IMR-90 (cell line): ENCODE results near the gene ANKDD1B. TPM values are rescaled to one million over a fixed set of nuclear protein-coding genes. Genes with fewer than 3 reads are reported as not detected.
A peak's percentile ranks its signal among the peaks of the same experiment; 100 is the strongest.

ENCODE experiments used
- ATAC-seq: fragments of 200-7000 bp; cut with Tn5 transposase; 2 replicates; pipeline ENCODE4 v1.9.1; 2020; ENCODE audit warnings: low read depth, mild to moderate bottlenecking, moderate library complexity
- BruUV-seq: library from RNA; stranded (reverse); fragments of 400-500 nt; replicated peaks from 2 replicates; lab custom pipeline; 2021; lab: Mats Ljungman, UMichigan
- CTCF ChIA-PET: fragments of 300-600 bp; formaldehyde crosslinking; extraction: SDS; loops from one replicate; lab custom pipeline; 2021; ENCODE audit warnings: antibody characterized with exemption; lab: Yijun Ruan, JAX
- POLR2A ChIA-PET: fragments of 300-600 bp; sonication (Branson Sonifier 250); formaldehyde crosslinking; loops from one replicate; lab custom pipeline; 2022; ENCODE audit warnings: antibody characterized with exemption; ENCODE audit not compliant: unreplicated experiment; lab: Charles Lee
- DNase-seq: peaks from one replicate; pipeline ENCODE4 v3.0.0; 2013
- H2AFZ ChIP-seq: replicated peaks from 2 replicates; pipeline ENCODE3; 2013; ENCODE audit warnings: low read length, mild to moderate bottlenecking; ENCODE audit not compliant: poor library complexity
- H2AK5ac ChIP-seq: 2 replicates; pipeline ENCODE4 v1.6.1; 2013; ENCODE audit warnings: low read depth, low read length, inconsistent platforms
- H2AK9ac ChIP-seq: replicated peaks from 2 replicates; pipeline ENCODE3; 2013; ENCODE audit warnings: mild to moderate bottlenecking, low read depth, low read length, moderate library complexity; ENCODE audit not compliant: poor library complexity
- H2BK120ac ChIP-seq: 2 replicates; pipeline ENCODE4 v1.6.1; 2013; ENCODE audit warnings: low read depth, low read length, inconsistent platforms
- H2BK15ac ChIP-seq: 3 replicates; pipeline ENCODE4 v1.6.1; 2013; ENCODE audit warnings: low read depth, low read length, inconsistent platforms
- H2BK20ac ChIP-seq: 2 replicates; pipeline ENCODE4 v1.6.1; 2013; ENCODE audit warnings: low read depth, mild to moderate bottlenecking, inconsistent platforms, low read length, moderate library complexity
- H2BK5ac ChIP-seq: 2 replicates; pipeline ENCODE4 v1.6.1; 2013; ENCODE audit warnings: mild to moderate bottlenecking, low read depth, low read length, inconsistent platforms; ENCODE audit not compliant: poor library complexity, severe bottlenecking
- H3K14ac ChIP-seq: replicated peaks from 2 replicates; pipeline ENCODE4 v1.6.1; 2013; ENCODE audit warnings: low read depth, low read length, inconsistent platforms
- H3K18ac ChIP-seq: 2 replicates; pipeline ENCODE4 v1.6.1; 2013; ENCODE audit warnings: low read depth, low read length, control low read depth
- H3K23ac ChIP-seq: 2 replicates; pipeline ENCODE4 v1.6.1; 2013; ENCODE audit warnings: low read depth, low read length, inconsistent platforms
- H3K27ac ChIP-seq: 2 replicates; pipeline ENCODE4 v1.5.1; 2013; ENCODE audit warnings: mild to moderate bottlenecking, control low read depth, low read length; ENCODE audit not compliant: insufficient read depth
- H3K27me3 ChIP-seq: 2 replicates; pipeline ENCODE4 v1.6.1; 2013; ENCODE audit warnings: low read length; ENCODE audit not compliant: control insufficient read depth, insufficient read depth
- H3K36me3 ChIP-seq: 2 replicates; pipeline ENCODE4 v1.6.1; 2013; ENCODE audit warnings: low read length, mixed read lengths; ENCODE audit not compliant: control insufficient read depth, insufficient read depth
- H3K4ac ChIP-seq: 2 replicates; pipeline ENCODE4 v1.6.1; 2013; ENCODE audit warnings: low read depth, low read length, inconsistent platforms
- H3K4me1 ChIP-seq: 2 replicates; pipeline ENCODE4 v1.6.1; 2013; ENCODE audit warnings: low read length, mixed read lengths; ENCODE audit not compliant: control insufficient read depth, insufficient read depth
- H3K4me2 ChIP-seq: 2 replicates; pipeline ENCODE4 v1.6.1; 2013; ENCODE audit warnings: low read depth, mild to moderate bottlenecking, control low read depth, low read length, moderate library complexity
- H3K4me3 ChIP-seq: 2 replicates; pipeline ENCODE4 v1.5.1; 2013; ENCODE audit warnings: low read depth, mild to moderate bottlenecking, control low read depth, low read length, moderate library complexity; ENCODE audit not compliant: insufficient read depth
- H3K56ac ChIP-seq: 2 replicates; pipeline ENCODE4 v1.6.1; 2013; ENCODE audit warnings: low read length, inconsistent platforms; ENCODE audit not compliant: insufficient read depth; ENCODE audit errors: extremely low read depth
- H3K79me1 ChIP-seq, 2 experiments: 2 replicates each; pipeline ENCODE4 v1.6.1; 2013; ENCODE audit warnings: low read length in 2 of 2, inconsistent platforms in 1 of 2, low read depth in 1 of 2
- H3K9ac ChIP-seq: 2 replicates; pipeline ENCODE4 v1.6.1; 2013; ENCODE audit warnings: low read depth, low read length, control low read depth
- H3K9me1 ChIP-seq: 2 replicates; pipeline ENCODE4 v1.6.1; 2013; ENCODE audit warnings: low read length, inconsistent platforms; ENCODE audit not compliant: insufficient read depth
- H3K9me3 ChIP-seq: 2 replicates; pipeline ENCODE4 v1.6.1; 2013; ENCODE audit warnings: low read length; ENCODE audit not compliant: control insufficient read depth, insufficient read depth
- H4K20me1 ChIP-seq: 2 replicates; pipeline ENCODE4 v1.6.1; 2013; ENCODE audit warnings: low read length, inconsistent platforms; ENCODE audit not compliant: insufficient read depth
- H4K5ac ChIP-seq: 2 replicates; pipeline ENCODE4 v1.6.1; 2013; ENCODE audit warnings: mild to moderate bottlenecking, low read depth, low read length, control low read depth
- H4K8ac ChIP-seq, 2 experiments: 2 replicates each; pipeline ENCODE4 v1.6.1; 2013; ENCODE audit warnings: low read depth in 2 of 2, low read length in 2 of 2, control low read depth in 1 of 2, inconsistent platforms in 1 of 2
- H4K91ac ChIP-seq: 2 replicates; pipeline ENCODE4 v1.6.1; 2013; ENCODE audit warnings: low read depth, low read length, inconsistent platforms; ENCODE audit not compliant: insufficient read depth
- CEBPB ChIP-seq: IDR thresholded peaks from 2 replicates; pipeline ENCODE4 v1.6.1; 2012; ENCODE audit warnings: low read depth, low read length, improper control_type of control experiment
- CHD1 ChIP-seq: IDR thresholded peaks from 2 replicates; pipeline ENCODE4 v1.6.1; 2012; ENCODE audit warnings: low read depth, low read length, improper control_type of control experiment
- ELK1 ChIP-seq: fragments of 150-350 bp; IDR thresholded peaks from 2 replicates; pipeline ENCODE4 v1.6.1; 2016; ENCODE audit warnings: low read depth, mild to moderate bottlenecking, low read length, moderate library complexity, borderline replicate concordance
- FOS ChIP-seq: fragments of 150-350 bp; IDR thresholded peaks from 2 replicates; pipeline ENCODE4 v1.6.1; 2016; ENCODE audit warnings: low read depth, low read length
- MAFK ChIP-seq: IDR thresholded peaks from 2 replicates; pipeline ENCODE4 v1.6.1; 2012; ENCODE audit warnings: low read depth, low read length, improper control_type of control experiment
- MAZ ChIP-seq: IDR thresholded peaks from 2 replicates; pipeline ENCODE4 v1.6.1; 2012; ENCODE audit warnings: low read depth, mild to moderate bottlenecking, low read length, improper control_type of control experiment, moderate library complexity, borderline replicate concordance
- NFE2L2 ChIP-seq: fragments of 150-350 bp; IDR thresholded peaks from 2 replicates; pipeline ENCODE4 v1.6.1; 2016; ENCODE audit warnings: low read depth, mild to moderate bottlenecking, low read length
- POLR2A ChIP-seq: IDR thresholded peaks from 2 replicates; pipeline ENCODE4 v1.6.1; 2012; ENCODE audit warnings: mild to moderate bottlenecking, low read depth, low read length
- RCOR1 ChIP-seq: IDR thresholded peaks from 2 replicates; pipeline ENCODE4 v1.6.1; 2012; ENCODE audit warnings: mild to moderate bottlenecking, low read length, improper control_type of control experiment; ENCODE audit not compliant: insufficient replicate concordance
- RFX5 ChIP-seq: IDR thresholded peaks from 2 replicates; pipeline ENCODE4 v1.8.0; 2012; ENCODE audit warnings: low read depth, mild to moderate bottlenecking, low read length, moderate library complexity
- SMC3 ChIP-seq: fragments of 150-350 bp; IDR thresholded peaks from 2 replicates; pipeline ENCODE4 v1.6.1; 2016; ENCODE audit warnings: low read depth, mild to moderate bottlenecking, antibody characterized with exemption, low read length, moderate library complexity
- WGBS, 2 experiments: methylation state at CpG; one replicate each; pipeline versions ENCODE4 v1.1.5 to v1.1.7; 2013; ENCODE audit warnings: missing lambda C conversion rate in 2 of 2; ENCODE audit not compliant: insufficient read length in 1 of 2; ENCODE audit errors: extremely low coverage in 2 of 2; 5-methylcytosine and 5-hydroxymethylcytosine counted together
- dilution Hi-C: fragments of 300-500 bp; cut with HindIII; formaldehyde crosslinking; loops from one replicate; pipeline ENCODE4 v1.14.3; 2018; ENCODE audit warnings: low sequenced_read_pairs; ENCODE audit not compliant: unreplicated experiment
- in situ Hi-C: fragments of 300-500 bp; cut with MboI; formaldehyde crosslinking; loops from 3 replicates; pipeline ENCODE4 v1.14.3; 2019; ENCODE audit warnings: low sequenced_read_pairs, inconsistent platforms, mixed read lengths
- intact Hi-C: fragments of 100-400 bp; cut with micrococcal nuclease; formaldehyde crosslinking; loops from 2 replicates; pipeline ENCODE4 v1.10.0; 2022
- polyA plus RNA-seq, 3 experiments: library from polyadenylated mRNA; depleted of rRNA; stranded (reverse); fragments of >200 nt; gene quantifications; 2 replicates each; pipeline ENCODE4 v1.2.3, GENCODE V29; 2012; ENCODE audit warnings: low replicate concordance in 1 of 3
- total RNA-seq: library from RNA; depleted of rRNA; stranded (reverse); fragments of >200 nt; gene quantifications from 2 replicates; pipeline ENCODE4 v1.2.3, GENCODE V29; 2012
- TF ChIP-seq, protein P1 (sequence below): fragments of 150-350 bp; IDR thresholded peaks from 2 replicates; pipeline ENCODE4 v1.6.1; 2017; ENCODE audit warnings: mild to moderate bottlenecking, antibody characterized with exemption, low read length, low read depth

Gene ANKDD1B
- total and polyA plus RNA-seq, 2 of the 4 experiments (the other 2 are of a cell fraction), result 0.24 TPM; not detected in 1

DNA sequence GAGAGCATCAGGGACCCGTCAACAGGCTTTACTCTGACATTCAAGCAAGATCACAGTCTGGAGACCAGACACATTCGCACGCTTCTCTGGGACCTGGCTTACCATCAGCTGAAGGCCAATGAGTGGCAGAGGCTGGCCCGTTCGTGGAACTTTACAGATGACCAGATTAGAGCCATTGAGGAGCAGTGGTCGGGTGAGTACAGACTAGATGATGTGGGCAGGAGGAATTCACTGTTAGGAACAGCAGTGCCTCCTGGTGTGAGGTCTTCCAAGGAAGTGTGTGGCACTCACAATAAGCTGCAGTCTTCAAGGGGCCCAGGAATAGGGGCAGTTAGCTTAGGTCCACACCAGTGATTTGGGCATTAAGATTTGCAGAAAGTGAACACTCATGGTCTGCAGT lies 55.5 kb downstream of the ANKDD1B start:
- no peak overlapping the region for H4K91ac ChIP-seq
- ChIA-PET CTCF (interaction anchor here (2.2 kb wide), 1 partner anchor 9 kb away, joined by 5 read pairs; no protein-coding TSS in a partner anchor), POLR2A (no interaction called here)
- H2AFZ ChIP-seq, result no peak overlapping the region
- no peaks in the 10 kb centered on the region for H3K9me1 ChIP-seq
- H4K8ac ChIP-seq, result no peak overlapping the region
- WGBS, 2 experiments, result 76% methylated on average over 5 of the region's 6 CpGs; no CpG with 5 or more reads in 1 of the 2 experiments
- dilution Hi-C loops, result no loop called here
- H2BK120ac ChIP-seq, result no peak overlapping the region
- H3K27ac ChIP-seq, result no peak overlapping the region
- H4K5ac ChIP-seq, result no peak overlapping the region
- H2BK20ac ChIP-seq, result no peak overlapping the region
- H3K36me3 ChIP-seq, result no peaks in the 10 kb centered on the region
- no peak overlapping the region for H3K56ac ChIP-seq
- BruUV-seq, result no TSS peak
- intact Hi-C loops, result no loop called here
- no peak overlapping the region for H3K9ac ChIP-seq
- no peak overlapping the region for H3K14ac ChIP-seq
- H3K23ac ChIP-seq, result peak overlapping the region; percentile 16; the same call in 1 of the 2 replicates
- no peak overlapping the region for H3K4me2 ChIP-seq
- no peak overlapping the region for H2BK5ac ChIP-seq
- no peaks in the 10 kb centered on the region for H3K27me3 ChIP-seq
- no peak overlapping the region for H2BK15ac ChIP-seq
- in situ Hi-C loops, result no loop called here
- no peak overlapping the region for H2AK5ac ChIP-seq
- no peak for DNase-seq
- no peak for TF ChIP-seq NFE2L2
- no peak for TF ChIP-seq CHD1
- no peak for TF ChIP-seq ELK1
- no peak for TF ChIP-seq POLR2A
- no peak for TF ChIP-seq FOS
- no peak for TF ChIP-seq MAZ
- TF ChIP-seq RCOR1, result no peak
- TF ChIP-seq SMC3, result no peak
- no peak for TF ChIP-seq CEBPB
- no peak for TF ChIP-seq RFX5
- TF ChIP-seq, protein P1, sequence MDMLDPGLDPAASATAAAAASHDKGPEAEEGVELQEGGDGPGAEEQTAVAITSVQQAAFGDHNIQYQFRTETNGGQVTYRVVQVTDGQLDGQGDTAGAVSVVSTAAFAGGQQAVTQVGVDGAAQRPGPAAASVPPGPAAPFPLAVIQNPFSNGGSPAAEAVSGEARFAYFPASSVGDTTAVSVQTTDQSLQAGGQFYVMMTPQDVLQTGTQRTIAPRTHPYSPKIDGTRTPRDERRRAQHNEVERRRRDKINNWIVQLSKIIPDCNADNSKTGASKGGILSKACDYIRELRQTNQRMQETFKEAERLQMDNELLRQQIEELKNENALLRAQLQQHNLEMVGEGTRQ, result no peak
- TF ChIP-seq MAFK, result no peak
- H3K79me1 ChIP-seq, result no peaks in the 10 kb centered on the region
- no peak overlapping the region for H3K18ac ChIP-seq
- H3K4ac ChIP-seq, result no peak overlapping the region
- H4K20me1 ChIP-seq, result no peaks in the 10 kb centered on the region
- no peak overlapping the region for H2AK9ac ChIP-seq
- H3K9me3 ChIP-seq, result no peaks in the 10 kb centered on the region
- no peak for ATAC-seq
- no peaks in the 10 kb centered on the region for H3K4me1 ChIP-seq
- no peak overlapping the region for H3K4me3 ChIP-seq
